Chondrocyte (in vitro differentiated cells): ENCODE data around the gene GALR3. TPM values are rescaled to one million over a fixed set of nuclear protein-coding genes. Genes with fewer than 3 reads are reported as not detected.
"Not testable (repeated sequence)": the region's sequence is repeated elsewhere in the genome, so short reads cannot be mapped to it uniquely, and the experiment has no call there.

ENCODE experiments used
- DNase-seq: peaks from one replicate; pipeline ENCODE4 v3.0.0; 2021; ENCODE audit warnings: mixed read lengths, low spot score
- H3K27ac Mint-ChIP-seq: one replicate; pipeline ENCODE4 v1.8.0; 2021; ENCODE audit warnings: mild to moderate bottlenecking, moderate library complexity, mixed read lengths; ENCODE audit not compliant: unreplicated experiment
- H3K27me3 Mint-ChIP-seq: 2 replicates; pipeline ENCODE4 v1.8.0; 2021; ENCODE audit warnings: low read depth, mixed read lengths
- H3K36me3 Mint-ChIP-seq: 2 replicates; pipeline ENCODE4 v1.8.0; 2021; ENCODE audit warnings: low read depth, mixed read lengths
- H3K4me1 Mint-ChIP-seq: 2 replicates; pipeline ENCODE4 v1.8.0; 2021; ENCODE audit warnings: low read depth, mild to moderate bottlenecking, mixed read lengths
- H3K4me3 Mint-ChIP-seq: one replicate; pipeline ENCODE4 v1.8.0; 2021; ENCODE audit warnings: mild to moderate bottlenecking, moderate library complexity, mixed read lengths; ENCODE audit not compliant: unreplicated experiment
- H3K9me3 Mint-ChIP-seq: 2 replicates; pipeline ENCODE4 v1.8.0; 2021; ENCODE audit warnings: low read depth, mixed read lengths
- total RNA-seq: library from RNA; stranded (reverse); gene quantifications from 3 replicates; pipeline ENCODE4 v1.2.1, GENCODE V29; 2021
- TF ChIP-seq, protein P1 (sequence below): fragments of 200-600 bp; sonication (generic); IDR thresholded peaks from 2 replicates; pipeline ENCODE4 v1.5.0; 2021; ENCODE audit warnings: antibody characterized with exemption, mild to moderate bottlenecking, moderate library complexity

Gene GALR3
- total RNA-seq, 1 donor from 2014 or later: 0.37 TPM

GRCh38 chr22:37784829-37785495 lies 38.2 kb upstream of the GALR3 start:
- no peak for DNase-seq
- TF ChIP-seq, protein P1, sequence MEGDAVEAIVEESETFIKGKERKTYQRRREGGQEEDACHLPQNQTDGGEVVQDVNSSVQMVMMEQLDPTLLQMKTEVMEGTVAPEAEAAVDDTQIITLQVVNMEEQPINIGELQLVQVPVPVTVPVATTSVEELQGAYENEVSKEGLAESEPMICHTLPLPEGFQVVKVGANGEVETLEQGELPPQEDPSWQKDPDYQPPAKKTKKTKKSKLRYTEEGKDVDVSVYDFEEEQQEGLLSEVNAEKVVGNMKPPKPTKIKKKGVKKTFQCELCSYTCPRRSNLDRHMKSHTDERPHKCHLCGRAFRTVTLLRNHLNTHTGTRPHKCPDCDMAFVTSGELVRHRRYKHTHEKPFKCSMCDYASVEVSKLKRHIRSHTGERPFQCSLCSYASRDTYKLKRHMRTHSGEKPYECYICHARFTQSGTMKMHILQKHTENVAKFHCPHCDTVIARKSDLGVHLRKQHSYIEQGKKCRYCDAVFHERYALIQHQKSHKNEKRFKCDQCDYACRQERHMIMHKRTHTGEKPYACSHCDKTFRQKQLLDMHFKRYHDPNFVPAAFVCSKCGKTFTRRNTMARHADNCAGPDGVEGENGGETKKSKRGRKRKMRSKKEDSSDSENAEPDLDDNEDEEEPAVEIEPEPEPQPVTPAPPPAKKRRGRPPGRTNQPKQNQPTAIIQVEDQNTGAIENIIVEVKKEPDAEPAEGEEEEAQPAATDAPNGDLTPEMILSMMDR: no peak
- H3K4me1 Mint-ChIP-seq: peaks cover 8% of the 10 kb centered on the region
- H3K9me3 Mint-ChIP-seq: no peaks in the 10 kb centered on the region
- no peak overlapping the region for H3K4me3 Mint-ChIP-seq
- H3K27ac Mint-ChIP-seq: no peak overlapping the region
- no peaks in the 10 kb centered on the region for H3K27me3 Mint-ChIP-seq
- H3K36me3 Mint-ChIP-seq: no peaks in the 10 kb centered on the region

GRCh38 chr22:37790234-37790633 lies 32.9 kb upstream of the GALR3 start:
- H3K4me1 Mint-ChIP-seq: peaks cover 3% of the 10 kb centered on the region
- no peaks in the 10 kb centered on the region for H3K9me3 Mint-ChIP-seq
- no peak overlapping the region for H3K27ac Mint-ChIP-seq
- H3K36me3 Mint-ChIP-seq: no peaks in the 10 kb centered on the region
- TF ChIP-seq, protein P1: no peak
- H3K27me3 Mint-ChIP-seq: no peaks in the 10 kb centered on the region
- DNase-seq: no peak
- H3K4me3 Mint-ChIP-seq: no peak overlapping the region

- no peaks in the 10 kb centered on the region for H3K27me3 Mint-ChIP-seq
- TF ChIP-seq, protein P1: no peak
- peaks cover 3% of the 10 kb centered on the region for H3K4me1 Mint-ChIP-seq
- no peaks in the 10 kb centered on the region for H3K36me3 Mint-ChIP-seq
- no peak for DNase-seq
- no peaks in the 10 kb centered on the region for H3K9me3 Mint-ChIP-seq
- no peak overlapping the region for H3K4me3 Mint-ChIP-seq
- no peak overlapping the region for H3K27ac Mint-ChIP-seq
Measured at GRCh38 chr22:37792494-37792893, 30.7 kb upstream of the GALR3 start.

DNA sequence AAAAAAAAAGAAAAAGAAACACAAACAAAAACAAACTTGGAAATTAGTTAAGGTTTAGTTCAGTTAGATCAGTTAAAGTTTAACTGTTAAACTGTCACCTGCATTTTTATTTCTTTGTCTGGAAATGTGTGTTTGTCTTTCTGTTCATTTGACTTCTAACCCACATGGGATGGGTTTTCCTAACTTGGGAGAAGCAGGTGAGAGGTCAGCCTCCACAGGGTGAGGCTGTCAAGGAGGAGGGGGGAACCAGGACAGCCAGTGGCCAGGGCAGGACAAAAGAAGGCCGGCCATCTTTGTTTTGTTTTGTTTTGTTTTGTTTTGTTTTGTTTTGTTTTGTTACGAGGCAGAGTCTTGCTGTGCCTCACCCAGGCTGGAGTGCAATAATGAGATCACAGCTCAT lies 28.8 kb upstream of the GALR3 start:
- Mint-ChIP-seq H3K27ac (no peak overlapping the region), H3K4me1 (peaks cover 3% of the 10 kb centered on the region), H3K9me3 (no peaks in the 10 kb centered on the region), H3K27me3 (no peaks in the 10 kb centered on the region), H3K36me3 (no peaks in the 10 kb centered on the region), H3K4me3 (no peak overlapping the region)
- TF ChIP-seq, protein P1: no peak
- DNase-seq: no peak

DNA sequence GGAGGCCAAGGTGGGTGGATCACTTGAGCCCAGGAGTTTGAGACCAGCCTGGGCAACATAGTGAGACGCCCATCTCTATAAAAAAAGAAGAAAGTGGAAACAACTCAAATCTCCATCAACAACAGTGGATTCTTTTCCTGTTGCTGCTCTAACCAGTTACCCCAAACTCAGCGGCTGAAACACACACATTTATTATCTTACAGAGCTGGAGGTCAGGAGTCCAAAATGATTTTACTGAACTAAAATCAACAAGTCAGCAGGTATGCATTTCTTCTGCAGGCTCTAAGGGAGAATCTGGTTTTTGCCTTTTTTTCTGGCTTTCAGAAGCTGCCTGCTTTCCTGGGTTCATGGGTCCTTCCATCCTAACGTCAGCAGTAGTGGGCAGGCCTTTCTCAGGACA lies 27.1 kb upstream of the GALR3 start:
- H3K9me3 Mint-ChIP-seq: no peaks in the 10 kb centered on the region
- TF ChIP-seq, protein P1: no peak
- no peaks in the 10 kb centered on the region for H3K27me3 Mint-ChIP-seq
- H3K4me1 Mint-ChIP-seq: peaks cover 3% of the 10 kb centered on the region
- no peak for DNase-seq
- H3K36me3 Mint-ChIP-seq: no peaks in the 10 kb centered on the region
- H3K27ac Mint-ChIP-seq: no peak overlapping the region
- no peak overlapping the region for H3K4me3 Mint-ChIP-seq

DNA sequence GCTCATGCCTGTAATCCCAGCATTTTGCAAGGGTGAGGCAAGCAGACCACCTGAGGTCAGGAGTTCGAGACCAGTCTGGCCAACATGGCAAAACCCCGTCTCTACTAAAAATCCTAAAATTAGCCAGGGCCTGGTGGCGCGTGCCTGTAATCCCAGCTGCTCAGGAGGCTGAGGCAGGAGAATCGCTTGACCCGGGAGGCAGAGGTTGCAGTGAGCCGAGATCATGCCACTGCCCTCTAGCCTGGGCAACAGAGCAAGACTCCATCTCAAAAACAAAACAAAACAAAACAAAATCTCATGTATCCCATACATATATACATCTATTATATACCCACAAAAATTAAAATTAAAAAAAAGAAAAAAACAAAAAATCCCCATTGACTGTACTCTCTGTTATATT lies 25.9 kb upstream of the GALR3 start:
- H3K4me1 Mint-ChIP-seq, H3K27me3 Mint-ChIP-seq, H3K9me3 Mint-ChIP-seq, H3K36me3 Mint-ChIP-seq, H3K4me3 Mint-ChIP-seq, DNase-seq, H3K27ac Mint-ChIP-seq: not testable (repeated sequence)
